GM21786 (cell line): ENCODE results near the gene BHLHE41.

ENCODE experiments used
- ATAC-seq: cut with Tn5 transposase; IDR thresholded peaks from one replicate; pipeline ENCODE4 v1.9.1; 2021; ENCODE audit not compliant: unreplicated experiment

Gene BHLHE41

DNA sequence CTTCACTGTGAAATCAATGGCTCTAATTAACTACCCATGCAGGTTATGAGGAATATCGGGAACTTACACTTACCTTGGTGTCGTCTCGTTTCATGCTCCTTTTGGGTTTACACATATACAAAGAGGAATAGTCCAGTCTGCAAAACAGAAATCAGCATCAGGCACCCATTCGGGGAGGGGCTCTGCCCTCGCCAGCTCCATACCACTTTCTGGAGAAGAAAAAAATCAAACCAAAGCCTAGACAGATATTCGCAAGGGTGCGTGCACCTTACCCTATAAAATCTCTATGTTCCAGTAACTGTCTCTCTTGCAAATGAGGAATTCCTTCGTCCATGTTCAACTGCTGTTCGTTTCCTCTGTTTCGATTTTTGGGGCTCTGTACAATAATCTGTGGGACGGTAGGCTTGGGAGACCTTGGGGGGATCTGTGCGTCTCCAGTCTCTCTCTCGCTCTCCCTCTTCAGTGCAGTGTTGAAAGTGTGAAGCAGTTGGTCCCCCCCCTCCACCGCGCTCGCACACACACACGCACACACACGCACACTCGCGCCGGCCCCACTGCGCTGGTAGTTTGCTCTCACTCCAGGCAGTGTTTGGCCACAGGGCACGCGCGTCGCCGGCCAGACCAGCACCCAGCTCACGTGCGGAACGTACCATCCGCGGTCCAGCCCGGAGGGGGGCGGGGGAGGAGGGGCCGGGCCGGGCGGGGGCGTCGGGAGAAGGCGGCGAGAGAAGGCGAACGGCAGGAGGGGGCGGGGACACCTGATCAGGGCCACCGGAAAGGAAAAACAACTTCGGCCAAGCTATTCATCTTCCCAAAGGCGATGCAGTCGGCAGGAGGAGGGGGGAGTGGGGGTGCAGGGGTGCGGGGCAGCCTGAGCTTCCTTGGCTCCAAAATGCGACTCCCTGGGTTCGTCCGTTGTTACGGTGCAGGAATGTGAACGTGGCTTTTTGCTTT is at the start of gene BHLHE41:
TSS of gene BHLHE41 (minus strand) at position 592 of the 954 bp plus-strand sequence. CDS start at position 334, 258 bp downstream.
- ATAC-seq = no peak

DNA sequence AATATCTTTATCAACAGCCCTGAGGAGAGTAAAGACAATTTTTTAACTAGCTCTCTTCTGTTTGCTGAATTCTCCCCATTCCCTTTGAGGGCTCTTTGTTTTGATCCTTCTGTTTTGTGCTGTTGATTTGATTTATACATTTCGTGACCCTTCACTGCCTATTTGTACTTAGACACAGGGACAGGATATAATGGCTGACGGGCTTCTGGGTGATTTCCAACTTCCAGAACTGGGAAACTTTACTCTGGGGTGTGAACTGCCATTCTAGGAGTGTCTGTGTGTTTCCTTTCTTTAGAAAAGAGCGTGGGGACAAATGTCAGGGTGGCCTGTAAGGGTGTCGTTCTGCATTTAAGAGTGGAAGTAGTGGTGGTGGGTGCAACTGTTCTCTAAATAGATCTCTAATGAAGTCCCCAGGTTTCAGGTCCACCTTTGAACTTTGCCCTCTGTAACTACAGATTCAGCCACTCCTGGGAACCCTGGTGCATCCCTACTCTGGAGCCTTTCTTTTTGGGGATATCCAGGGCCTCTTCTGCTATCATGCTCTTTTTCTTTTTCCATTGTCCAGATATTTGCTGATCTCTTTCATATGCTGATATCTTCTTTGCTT is 48.2 kb upstream of the BHLHE41 start:
- no peak for ATAC-seq

DNA sequence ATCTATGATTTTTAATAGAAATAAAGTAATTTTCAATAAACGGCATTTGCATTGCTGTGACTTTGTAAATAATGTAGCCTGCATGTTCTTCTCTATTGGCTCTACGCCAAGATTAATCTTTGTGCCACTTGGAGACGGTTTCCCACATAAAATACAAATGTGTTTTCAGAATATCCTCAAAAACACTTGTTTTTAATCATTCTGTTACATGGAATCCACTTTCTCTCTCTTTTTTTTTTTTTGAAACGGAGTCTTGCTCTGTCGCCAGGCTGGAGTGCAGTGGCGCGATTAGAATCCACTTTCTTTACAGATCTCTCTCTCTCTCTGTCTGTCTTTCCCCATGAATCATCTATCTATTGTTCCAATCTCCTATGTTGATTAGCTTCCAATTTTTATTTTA is 47.7 kb upstream of the BHLHE41 start:
- no peak for ATAC-seq

DNA sequence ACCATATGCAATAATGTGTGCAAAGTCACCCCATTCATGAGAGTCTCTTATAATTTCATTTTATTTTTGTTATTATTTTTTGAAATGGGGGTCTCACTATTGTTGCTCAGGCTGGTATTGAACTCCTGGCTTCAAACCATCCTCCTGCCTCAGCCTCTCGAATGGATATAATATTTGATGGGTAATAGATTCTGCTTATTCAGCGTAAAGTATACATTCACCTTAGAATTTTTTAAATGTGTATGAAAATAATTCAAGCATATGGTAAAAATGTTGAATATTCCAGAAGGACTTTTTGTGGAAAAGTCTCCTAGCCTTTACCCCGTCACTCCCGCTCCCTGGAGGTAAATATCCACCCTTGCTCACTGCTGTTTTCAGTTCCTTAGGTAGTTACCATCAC is 47.2 kb upstream of the BHLHE41 start:
- no peak for ATAC-seq

DNA sequence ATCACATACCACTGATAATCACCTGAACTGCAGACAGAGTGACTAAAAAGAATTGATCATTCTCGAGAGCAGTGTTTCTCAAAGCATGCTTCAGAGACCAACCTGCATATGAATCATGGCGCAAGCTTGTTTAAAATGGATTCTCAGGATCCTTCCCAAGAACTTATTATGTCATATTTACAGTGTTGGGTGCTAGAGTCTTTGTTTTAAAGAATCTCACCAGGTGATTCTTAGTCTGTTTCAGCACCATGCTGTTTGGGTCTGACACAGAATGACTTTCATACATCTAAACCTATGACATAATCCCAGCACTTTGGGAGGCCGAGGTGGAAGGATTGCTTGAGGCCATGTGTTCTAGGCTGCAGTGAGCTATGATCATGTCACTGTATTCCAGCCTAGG is 39.3 kb upstream of the BHLHE41 start:
- no peak for ATAC-seq

DNA sequence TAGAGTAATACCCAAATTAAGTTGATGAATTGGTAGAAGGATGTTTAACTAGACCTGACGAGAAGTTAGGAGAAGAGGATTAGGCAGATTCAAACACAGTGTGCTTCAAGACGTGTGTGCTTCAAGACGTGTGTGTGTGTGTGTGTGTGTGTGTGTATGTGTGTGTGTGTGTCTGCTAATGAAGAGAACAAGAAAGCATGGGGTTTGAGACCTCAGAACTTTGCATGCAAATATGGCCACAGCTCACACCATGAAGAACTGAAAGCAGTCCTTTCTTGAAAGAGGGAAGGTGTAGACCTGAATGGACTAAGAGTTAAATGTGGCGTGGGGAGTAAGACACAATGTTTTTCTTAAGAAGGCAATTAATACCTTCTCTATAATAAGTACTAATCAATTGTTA is 38.1 kb upstream of the BHLHE41 start:
- peak; percentile 81 for ATAC-seq

DNA sequence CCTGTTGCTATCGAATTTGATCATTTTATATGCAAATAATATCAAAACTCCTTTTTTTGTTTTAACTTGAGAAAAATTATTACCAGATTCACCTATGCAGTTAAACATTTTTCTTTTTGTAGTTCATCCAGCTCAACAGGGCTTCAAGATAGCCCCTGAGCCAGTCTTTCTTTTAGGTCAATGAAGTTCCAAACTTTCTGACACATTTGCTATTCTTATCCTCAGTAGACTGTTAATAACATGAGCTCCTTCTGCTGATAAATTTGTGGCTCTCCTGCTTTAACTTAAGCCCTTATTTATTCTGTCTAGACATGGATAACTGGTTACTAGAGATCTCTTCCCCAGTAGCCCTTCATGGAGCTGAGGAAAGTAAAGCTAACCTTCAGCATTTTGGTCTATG is 37.3 kb upstream of the BHLHE41 start:
- ATAC-seq = no peak

DNA sequence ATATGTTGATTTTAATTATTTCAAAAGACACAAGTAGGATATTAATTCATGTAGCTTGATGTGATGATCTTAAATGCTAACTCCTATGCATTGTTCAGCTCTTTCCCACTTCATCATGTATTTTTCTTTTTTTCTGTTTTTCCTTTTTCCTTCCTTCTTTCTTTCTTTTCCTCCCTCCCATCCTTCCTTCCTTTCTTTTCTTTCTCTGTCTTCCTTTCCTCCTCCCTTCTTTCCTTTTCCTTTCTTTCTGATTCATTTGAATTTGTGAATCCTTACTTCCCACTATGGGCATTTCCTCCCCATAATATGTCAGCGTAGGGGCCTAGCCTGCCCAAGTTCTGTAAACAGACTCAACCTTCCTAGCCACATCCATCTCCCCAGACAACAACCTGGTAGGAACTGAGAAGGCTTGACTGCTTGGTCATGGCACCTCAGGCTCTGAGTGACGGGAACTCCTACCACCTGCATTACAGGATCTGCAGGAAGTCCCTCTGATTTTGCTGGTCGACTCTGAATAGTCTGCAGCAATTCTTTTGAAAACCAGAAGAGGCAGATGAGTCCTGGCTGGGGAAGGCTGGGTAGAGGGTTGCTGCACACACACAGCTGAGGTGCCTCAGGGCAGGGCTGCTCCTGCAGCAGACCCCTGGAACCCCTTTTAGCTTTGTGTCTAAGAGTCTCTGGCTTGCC is 33.4 kb upstream of the BHLHE41 start:
- no peak for ATAC-seq

DNA sequence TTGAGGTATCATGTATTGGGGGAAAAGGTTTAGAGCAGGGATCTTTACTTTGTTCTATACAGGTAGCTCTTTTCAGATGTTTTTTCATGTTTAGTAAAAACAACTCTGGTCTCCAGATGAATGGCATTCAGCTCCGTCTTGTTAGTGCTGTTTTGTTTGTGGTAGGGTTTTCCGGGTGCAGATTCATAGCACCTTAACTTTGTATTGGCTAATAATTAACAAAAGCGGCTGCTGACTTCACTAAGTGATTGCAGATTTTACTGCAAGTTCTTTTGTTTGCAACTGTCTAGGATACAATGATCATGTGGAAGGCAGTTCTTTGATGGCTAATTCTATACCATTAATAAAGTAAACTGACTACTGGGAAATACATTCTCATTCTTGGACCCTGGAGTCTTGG is 32.2 kb upstream of the BHLHE41 start:
- no peak for ATAC-seq

DNA sequence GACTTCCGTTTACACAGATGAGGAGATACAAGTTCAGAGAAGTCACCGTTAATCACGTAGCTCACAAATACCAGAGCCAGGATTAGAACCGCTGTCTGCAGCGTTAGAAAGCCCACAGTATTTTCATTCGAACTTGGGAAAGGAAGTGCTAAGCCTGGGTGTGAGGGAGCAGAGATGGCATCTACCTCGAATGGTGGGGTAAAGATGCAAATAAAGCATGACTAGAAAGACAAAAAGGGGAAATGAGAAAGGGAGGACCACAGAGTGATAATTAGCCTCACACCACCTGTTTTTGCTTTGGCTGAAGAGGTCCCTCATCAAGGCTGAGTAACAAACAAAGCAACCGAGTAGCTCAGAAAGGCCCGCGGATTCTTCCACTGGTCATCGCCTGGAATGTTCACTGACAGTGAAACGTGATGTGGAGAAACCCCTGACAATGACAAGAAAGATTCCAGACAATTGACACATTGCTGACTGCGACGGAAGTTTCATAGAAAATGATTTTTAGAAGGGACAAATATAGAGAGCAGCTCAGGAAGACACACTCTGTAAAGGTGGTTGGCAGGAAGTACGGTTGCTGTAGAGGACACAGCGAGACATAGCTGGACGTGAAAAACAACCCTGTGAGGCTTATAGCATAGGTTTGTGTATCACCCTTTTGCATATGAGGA is 31.5 kb upstream of the BHLHE41 start:
- ATAC-seq = peak; percentile 88

DNA sequence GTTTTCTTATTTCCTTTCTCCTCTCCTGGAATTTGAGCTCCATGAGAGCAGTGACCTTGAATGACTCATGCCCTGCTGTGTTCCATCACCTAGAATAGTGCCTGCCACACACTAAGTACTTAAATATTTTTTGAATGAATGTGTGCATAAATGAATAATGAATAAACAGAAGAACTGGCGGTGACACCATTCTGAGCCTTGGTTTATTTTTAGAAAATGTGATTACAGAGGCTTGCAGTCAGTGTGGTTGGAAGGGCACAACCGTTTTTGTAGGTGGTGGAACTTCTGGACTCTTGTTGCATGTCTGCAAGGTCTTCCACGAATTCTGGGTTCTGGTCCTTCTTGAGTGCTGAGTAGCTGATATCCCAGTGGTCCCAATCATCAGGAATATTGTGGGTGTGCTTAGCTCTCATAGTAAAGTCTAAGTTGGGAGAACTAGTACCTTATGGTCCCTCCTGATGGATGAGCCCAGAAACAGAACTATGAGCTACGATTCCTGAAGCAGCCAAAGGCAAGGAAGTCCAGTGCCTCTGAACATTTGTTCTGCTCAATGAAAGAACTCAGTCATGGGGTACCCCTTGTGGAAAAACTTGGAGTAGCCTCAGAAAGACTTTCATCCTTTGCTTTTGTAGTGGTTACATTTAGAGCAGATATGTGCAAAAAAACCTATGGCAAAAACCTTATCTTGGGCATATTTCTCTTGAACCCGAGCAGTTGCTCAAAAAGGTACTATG is 28.8 kb upstream of the BHLHE41 start:
- no peak for ATAC-seq

DNA sequence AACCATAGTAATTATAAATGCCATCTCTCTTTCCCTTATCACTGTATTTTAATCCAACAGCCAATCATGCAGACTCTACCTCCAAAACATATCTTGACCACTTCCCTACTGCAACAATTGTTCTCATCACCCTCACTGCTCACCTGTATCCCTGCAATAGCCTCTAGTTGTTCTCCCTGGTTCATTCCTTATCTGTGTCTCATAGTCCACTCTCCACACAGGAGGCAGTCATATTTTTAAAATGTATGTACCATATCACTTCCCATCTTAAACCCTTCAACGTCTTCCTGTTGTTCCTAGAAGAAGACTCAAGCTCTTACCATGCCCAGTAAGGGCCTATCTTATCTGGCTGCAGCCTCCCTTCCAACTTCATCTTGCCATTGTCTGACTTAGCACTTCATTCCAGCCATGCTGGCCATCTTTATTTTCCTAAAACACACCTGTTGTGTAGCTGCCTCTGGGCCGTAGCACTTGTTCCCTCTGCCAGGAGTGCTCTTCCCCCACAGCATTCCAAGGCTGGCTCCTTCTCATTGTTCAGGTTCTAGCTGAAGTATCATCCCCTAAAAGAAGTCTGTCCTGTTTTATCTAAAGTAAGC is 27.8 kb upstream of the BHLHE41 start:
- no peak for ATAC-seq

DNA sequence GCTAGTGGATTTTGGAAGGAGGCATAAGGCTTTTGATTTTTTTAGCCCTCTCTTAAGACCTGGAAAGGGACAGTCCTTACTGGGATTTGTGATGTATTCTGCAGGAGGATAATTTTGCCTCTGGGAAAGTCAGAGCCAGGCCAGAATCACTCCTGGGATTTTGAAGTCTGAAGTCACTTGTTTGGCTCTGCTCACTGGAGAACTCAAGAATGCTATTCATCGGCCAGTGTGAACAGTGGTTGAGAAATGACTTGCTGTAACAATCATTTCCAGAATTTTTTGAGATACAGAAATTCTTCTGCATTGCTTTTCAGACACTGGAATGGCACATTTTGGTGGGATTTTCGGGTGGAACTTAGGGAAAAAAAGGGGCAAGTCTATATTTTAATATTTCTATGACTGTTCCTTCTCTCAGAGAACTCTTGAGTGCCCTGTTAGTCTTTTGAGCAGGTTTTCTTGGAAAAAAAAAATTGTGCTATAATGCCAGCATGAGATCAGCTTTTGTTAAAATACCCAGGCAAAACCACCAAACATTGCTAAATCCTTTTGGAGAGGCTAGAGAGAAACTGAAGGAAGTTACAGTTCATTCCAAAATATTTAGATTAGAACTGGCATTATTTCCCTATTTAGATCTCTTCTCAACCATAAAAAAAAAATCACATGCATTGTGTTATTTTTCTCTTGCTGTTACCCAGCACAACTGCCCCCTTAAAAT is 26.1 kb upstream of the BHLHE41 start:
- no peak for ATAC-seq

DNA sequence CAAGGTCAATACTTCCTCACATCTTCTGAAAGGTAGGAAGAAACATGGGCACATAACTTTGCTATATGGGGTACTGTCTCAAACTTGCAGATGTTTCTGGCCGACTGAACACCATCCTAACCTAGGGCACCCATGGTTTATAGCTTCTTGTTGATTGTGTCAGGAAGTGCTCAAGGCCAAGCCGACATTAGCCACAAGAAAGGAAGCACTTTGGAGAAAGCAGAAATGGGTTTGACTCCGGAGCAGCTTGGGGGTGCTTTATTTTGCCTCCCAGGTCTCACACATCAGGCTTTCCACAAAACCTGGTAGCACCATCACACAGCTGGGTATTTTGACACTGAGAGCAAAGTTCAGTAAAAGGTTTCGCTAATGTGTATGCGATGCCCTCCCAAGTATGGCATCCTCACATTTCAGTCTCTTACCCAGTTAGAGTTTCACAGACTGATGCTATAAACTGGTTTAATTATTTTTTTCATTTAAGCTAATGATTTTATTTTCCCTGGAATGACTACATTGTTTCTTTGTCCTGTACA is 25.2 kb upstream of the BHLHE41 start:
- no peak for ATAC-seq

DNA sequence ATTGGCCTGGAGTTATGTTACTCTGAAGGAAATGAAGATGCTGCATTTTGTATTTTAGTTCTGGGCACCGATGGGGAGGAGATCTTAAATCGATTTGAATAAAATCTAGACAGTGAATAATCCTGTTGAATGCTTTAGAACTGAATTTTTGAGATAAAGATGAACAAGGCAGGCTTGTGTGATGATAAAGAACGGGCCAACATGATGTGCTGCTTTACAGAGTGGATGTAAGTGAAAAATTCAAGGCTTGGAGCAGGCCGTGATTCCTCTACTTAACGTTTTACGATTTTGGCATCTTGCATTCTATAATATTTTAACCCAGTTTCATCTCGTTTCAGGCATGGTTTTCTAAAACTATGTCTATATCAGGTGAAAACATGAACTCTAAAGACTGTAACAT is 23.5 kb upstream of the BHLHE41 start:
- no peak for ATAC-seq

DNA sequence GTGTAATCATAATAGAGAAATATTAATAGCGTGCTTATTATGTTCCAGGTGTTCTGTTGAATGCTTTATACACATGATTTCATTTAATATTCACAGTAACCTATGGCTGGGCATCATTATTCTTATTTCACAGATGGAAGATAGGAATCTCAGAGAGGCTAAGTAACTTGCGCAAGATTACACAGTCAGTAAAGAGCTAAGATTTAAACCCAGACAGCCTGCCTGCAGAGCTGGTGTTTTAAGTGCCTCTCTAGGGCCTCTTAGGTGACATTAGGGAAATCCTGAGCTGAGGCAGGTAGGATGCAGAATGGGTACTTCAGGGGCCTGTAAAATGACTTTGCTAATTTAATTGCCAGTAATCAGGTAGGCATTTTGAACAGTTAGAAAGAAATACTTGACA is 18.5 kb upstream of the BHLHE41 start:
- no peak for ATAC-seq

DNA sequence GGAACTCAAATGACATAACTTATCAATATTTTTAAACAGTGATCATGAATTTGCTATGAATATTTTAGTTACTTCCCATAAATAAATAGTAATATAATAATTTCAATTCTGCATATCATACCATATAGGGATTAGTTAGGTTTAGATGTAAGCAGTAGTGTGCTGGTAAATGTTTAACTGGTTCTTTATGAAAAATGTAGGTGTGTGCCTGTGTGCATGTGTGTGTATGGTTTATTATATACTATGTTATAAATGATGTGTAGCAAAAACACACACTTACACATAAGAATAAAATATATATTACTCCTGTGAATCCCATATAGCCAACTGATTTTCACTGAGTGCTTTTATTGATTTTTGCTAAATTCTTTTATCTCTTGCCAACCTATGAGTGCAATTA is 14.0 kb upstream of the BHLHE41 start:
- ATAC-seq = no peak

DNA sequence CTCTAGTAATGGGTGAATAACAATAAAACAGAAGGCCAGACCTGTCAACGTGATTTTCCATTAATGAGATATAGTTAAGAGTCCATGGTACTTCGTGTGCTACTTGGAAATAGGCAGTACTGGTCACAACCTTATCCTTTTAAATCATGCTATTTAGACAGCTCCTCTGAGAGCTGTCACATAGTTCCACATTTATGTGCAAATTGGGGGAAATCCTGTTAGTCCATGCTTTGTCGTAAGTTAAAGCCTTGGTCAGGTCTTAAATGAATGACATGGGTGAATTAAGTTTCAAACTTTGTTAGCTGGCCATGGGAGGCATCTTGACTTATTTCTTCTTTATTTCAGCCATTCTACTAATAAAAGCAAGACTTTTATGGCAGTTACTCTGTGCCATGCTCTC is 11.9 kb upstream of the BHLHE41 start:
- no peak for ATAC-seq

DNA sequence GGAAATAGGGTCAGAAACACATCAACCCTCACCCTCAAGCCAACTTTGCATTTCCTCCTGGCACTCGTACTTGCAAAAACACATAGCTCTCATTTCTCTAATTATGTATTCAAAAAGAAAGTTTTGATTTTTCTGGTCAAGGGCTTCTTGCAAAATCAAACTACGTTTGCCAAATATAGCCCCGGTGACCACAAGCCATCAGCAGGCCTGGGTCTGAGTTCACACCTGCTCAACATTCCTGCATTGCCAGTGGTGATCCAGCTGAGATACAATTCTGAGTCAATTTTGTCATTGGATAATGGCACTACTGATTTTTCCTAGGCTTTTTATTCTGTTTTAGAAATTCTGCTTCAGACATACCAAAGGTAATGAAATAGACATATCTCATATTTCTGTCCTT is 10.7 kb upstream of the BHLHE41 start:
- ATAC-seq = no peak
